A673 (cell line): ENCODE data around the gene PYGL. TPM values are rescaled to one million over a fixed set of nuclear protein-coding genes. Genes with fewer than 3 reads are reported as not detected.

Experiments used
- BruUV-seq: library from RNA; stranded (reverse); fragments of 400-500 nt; replicated peaks from 2 replicates; lab custom pipeline; 2021; lab: Mats Ljungman, UMichigan
- CTCF ChIA-PET: fragments of 300-600 bp; sonication (Branson Sonifier 250); formaldehyde crosslinking; loops from one replicate; lab custom pipeline; 2022; ENCODE audit warnings: antibody characterized with exemption; lab: Charles Lee
- POLR2A ChIA-PET: fragments of 300-600 bp; sonication (Branson Sonifier 250); formaldehyde crosslinking; loops from one replicate; lab custom pipeline; 2022; ENCODE audit warnings: antibody characterized with exemption; ENCODE audit not compliant: low non-redundant PET; lab: Charles Lee
- DNase-seq: peaks from one replicate; pipeline ENCODE4 v3.0.0-alpha.2; 2015; ENCODE audit warnings: low spot score
- H3K27ac ChIP-seq: fragments of 200-600 bp; sonication (generic); 2 replicates; pipeline ENCODE4 v1.5.1; 2016; ENCODE audit warnings: mixed run types, low read depth, mild to moderate bottlenecking, mixed read lengths, antibody characterized with exemption, low read length; ENCODE audit not compliant: poor library complexity, severe bottlenecking
- H3K27me3 ChIP-seq: fragments of 200-600 bp; sonication (generic); replicated peaks from 2 replicates; pipeline ENCODE4 v1.6.1; 2017; ENCODE audit warnings: mixed run types, low read depth, mild to moderate bottlenecking, mixed read lengths, antibody characterized with exemption, low read length; ENCODE audit not compliant: insufficient read depth, poor library complexity
- H3K36me3 ChIP-seq: fragments of 200-600 bp; sonication (generic); 2 replicates; pipeline ENCODE4 v1.6.1; 2016; ENCODE audit warnings: mixed run types, mild to moderate bottlenecking, mixed read lengths, antibody characterized with exemption, low read length; ENCODE audit not compliant: insufficient read depth, poor library complexity, severe bottlenecking
- H3K4me1 ChIP-seq: fragments of 200-600 bp; sonication (generic); 2 replicates; pipeline ENCODE4 v1.6.1; 2017; ENCODE audit warnings: mixed run types, mild to moderate bottlenecking, mixed read lengths, antibody characterized with exemption, low read length; ENCODE audit not compliant: insufficient read depth, poor library complexity, severe bottlenecking
- H3K4me3 ChIP-seq: fragments of 200-600 bp; sonication (generic); 2 replicates; pipeline ENCODE4 v1.5.1; 2016; ENCODE audit warnings: low read depth, mixed run types, mild to moderate bottlenecking, mixed read lengths, low read length; ENCODE audit not compliant: poor library complexity, severe bottlenecking
- H3K9me3 ChIP-seq: fragments of 200-600 bp; sonication (generic); 2 replicates; pipeline ENCODE4 v1.6.1; 2016; ENCODE audit warnings: mixed run types, low read depth, mild to moderate bottlenecking, mixed read lengths, antibody characterized with exemption, low read length; ENCODE audit not compliant: poor library complexity, severe bottlenecking
- CTCF ChIP-seq: fragments of 300-800, 200-600 bp; sonication (generic); conservative IDR thresholded peaks from 2 replicates; pipeline ENCODE4 v1.5.1; 2017; ENCODE audit warnings: low read depth, mild to moderate bottlenecking, antibody characterized with exemption, low read length, moderate library complexity, mixed read lengths
- EZH2 ChIP-seq: fragments of 200-600 bp; sonication (generic); IDR thresholded peaks from 2 replicates; pipeline ENCODE4 v1.6.1; 2017; ENCODE audit warnings: borderline replicate concordance, low read depth, mild to moderate bottlenecking, mixed read lengths, antibody characterized with exemption, low read length; ENCODE audit not compliant: poor library complexity, severe bottlenecking
- intact Hi-C: fragments of 100-400 bp; cut with micrococcal nuclease; formaldehyde crosslinking; loops from one replicate; pipeline ENCODE4 v1.10.0; 2022; ENCODE audit not compliant: unreplicated experiment
- total RNA-seq: library from RNA; stranded (reverse); gene quantifications from 2 replicates; pipeline ENCODE4 v1.2.3, GENCODE V29; 2021

Gene PYGL
- total RNA-seq, 1 experiment from 2014 or later, result 14.2 TPM

GRCh38 chr14:50929506-50929905, 14.8 kb downstream of the PYGL start:
- H3K27me3 ChIP-seq, result no peaks in the 10 kb centered on the region
- TF ChIP-seq CTCF, result no peak
- no peak for TF ChIP-seq EZH2
- no peak overlapping the region for H3K27ac ChIP-seq
- H3K4me1 ChIP-seq, result no peaks in the 10 kb centered on the region
- BruUV-seq, result no TSS peak
- no peaks in the 10 kb centered on the region for H3K9me3 ChIP-seq
- no peak overlapping the region for H3K4me3 ChIP-seq
- intact Hi-C loops, result no loop called here
- no peak for DNase-seq
- no peaks in the 10 kb centered on the region for H3K36me3 ChIP-seq
- CTCF ChIA-PET, result no interaction called here
- POLR2A ChIA-PET, result no interaction called here

GRCh38 chr14:50928002-50928635, 16.2 kb downstream of the PYGL start:
- no peaks in the 10 kb centered on the region for H3K9me3 ChIP-seq
- no TSS peak for BruUV-seq
- DNase-seq, result no peak
- POLR2A ChIA-PET, result no interaction called here
- H3K27me3 ChIP-seq, result no peaks in the 10 kb centered on the region
- CTCF ChIA-PET, result no interaction called here
- intact Hi-C loops, result no loop called here
- no peak for TF ChIP-seq EZH2
- no peak for TF ChIP-seq CTCF
- H3K36me3 ChIP-seq, result no peaks in the 10 kb centered on the region
- H3K4me3 ChIP-seq, result no peak overlapping the region
- H3K27ac ChIP-seq, result no peak overlapping the region
- no peaks in the 10 kb centered on the region for H3K4me1 ChIP-seq

- Histone ChIP-seq H3K4me3 (no peak overlapping the region), H3K4me1 (no peaks in the 10 kb centered on the region), H3K27me3 (no peaks in the 10 kb centered on the region), H3K9me3 (no peaks in the 10 kb centered on the region), H3K36me3 (no peaks in the 10 kb centered on the region), H3K27ac (no peak overlapping the region)
- POLR2A ChIA-PET, result no interaction called here
- TF ChIP-seq EZH2 (no peak), CTCF (no peak)
- CTCF ChIA-PET, result no interaction called here
- BruUV-seq, result no TSS peak
- no peak for DNase-seq
- intact Hi-C loops, result no loop called here
Measured at GRCh38 chr14:50926851-50927386, 17.4 kb downstream of the PYGL start.
